ENCODE results near the gene CPN2.

CPN2 gene, protein sequence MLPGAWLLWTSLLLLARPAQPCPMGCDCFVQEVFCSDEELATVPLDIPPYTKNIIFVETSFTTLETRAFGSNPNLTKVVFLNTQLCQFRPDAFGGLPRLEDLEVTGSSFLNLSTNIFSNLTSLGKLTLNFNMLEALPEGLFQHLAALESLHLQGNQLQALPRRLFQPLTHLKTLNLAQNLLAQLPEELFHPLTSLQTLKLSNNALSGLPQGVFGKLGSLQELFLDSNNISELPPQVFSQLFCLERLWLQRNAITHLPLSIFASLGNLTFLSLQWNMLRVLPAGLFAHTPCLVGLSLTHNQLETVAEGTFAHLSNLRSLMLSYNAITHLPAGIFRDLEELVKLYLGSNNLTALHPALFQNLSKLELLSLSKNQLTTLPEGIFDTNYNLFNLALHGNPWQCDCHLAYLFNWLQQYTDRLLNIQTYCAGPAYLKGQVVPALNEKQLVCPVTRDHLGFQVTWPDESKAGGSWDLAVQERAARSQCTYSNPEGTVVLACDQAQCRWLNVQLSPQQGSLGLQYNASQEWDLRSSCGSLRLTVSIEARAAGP

DNA sequence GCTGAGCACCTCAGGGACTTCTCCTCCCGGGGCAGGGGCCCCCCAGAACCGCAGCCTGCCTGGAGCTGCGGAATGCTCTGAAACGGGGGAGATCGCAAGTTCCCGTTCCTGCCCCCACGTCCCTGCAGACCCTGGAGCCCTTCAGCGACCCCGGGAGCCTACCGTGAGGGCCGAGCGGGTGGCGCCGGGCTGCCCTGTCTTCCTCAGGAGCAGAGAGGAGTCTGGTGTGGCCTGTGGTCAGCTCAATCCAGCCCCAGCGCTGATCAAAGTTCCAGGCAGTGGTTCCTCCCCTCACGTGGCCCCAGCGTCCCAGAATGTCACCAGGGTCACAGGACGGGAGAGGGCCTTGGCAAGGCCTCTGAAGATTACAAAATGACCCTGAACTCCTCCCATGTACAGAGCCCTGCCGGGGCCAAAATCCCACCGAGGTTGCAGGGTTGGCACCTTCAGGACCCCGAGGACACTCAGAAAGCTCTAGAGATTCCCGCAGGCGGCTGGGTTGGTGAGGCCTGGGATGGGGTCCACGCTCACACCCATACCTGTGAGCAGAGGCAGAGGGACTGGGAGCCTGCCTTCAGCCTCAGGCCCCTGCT lies at the start of gene CPN2:
TSS of gene CPN2 (minus strand) at position 249 of the 593 bp plus-strand sequence. CDS start 8,626 bp downstream, outside the sequence.
- DNase-seq: no peak

GRCh38 chr3:194399874-194400411 lies 48.8 kb upstream of the CPN2 start:
- DNase-seq: no peak

DNA sequence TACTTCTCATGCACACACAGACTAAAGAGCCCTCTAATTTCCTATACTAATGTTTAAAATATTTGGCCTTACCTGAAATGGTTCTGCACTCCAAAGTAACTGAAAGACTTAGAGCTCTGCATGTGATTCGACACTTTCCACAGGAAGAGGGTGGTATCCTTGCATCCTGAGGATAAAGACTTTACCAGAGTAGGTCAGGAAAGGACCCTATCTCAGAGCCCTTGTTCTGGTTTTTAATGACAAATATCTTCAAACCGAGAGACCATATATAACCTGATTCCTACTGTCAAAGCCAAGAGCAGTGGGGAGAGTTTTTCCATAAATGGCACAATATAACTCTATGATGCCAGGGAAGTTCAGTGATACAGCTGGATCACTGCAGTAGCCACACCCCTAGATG lies 48.0 kb upstream of the CPN2 start, which contains the start of gene GP5:
TSS of gene GP5 (minus strand) at position 101 of the 400 bp plus-strand sequence. CDS start 984 bp downstream, outside the sequence.
- no peak for DNase-seq

DNA sequence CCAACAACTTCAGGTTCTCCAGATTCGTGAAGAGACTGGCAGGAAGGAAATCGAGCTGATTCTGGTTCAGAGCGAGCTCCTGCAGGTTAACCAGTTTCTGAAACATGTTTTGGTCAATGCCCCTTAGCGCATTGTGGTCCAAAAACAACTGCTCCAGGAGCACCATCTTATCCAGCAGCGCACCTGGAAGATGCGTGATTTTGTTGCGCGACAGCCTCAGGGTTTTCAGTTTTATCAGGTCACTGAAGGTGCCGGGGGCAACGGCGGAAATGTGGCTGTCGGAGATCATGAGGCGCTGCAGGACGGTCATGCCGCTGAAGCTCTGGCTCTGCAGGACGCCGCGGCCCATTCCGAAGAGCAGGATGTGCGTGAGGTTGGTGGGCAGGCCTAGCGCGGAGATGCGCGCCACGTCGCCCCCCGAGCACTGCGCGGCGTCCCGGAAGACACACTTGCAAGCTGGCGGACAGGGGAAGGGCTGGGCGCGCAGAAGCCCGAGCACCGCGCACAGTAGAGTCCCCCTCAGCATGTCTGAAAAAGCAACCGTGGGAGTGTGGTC lies 46.7 kb upstream of the CPN2 start:
- DNase-seq: no peak

GRCh38 chr3:194396859-194397756 lies 46.0 kb upstream of the CPN2 start:
- DNase-seq: no peak

DNA sequence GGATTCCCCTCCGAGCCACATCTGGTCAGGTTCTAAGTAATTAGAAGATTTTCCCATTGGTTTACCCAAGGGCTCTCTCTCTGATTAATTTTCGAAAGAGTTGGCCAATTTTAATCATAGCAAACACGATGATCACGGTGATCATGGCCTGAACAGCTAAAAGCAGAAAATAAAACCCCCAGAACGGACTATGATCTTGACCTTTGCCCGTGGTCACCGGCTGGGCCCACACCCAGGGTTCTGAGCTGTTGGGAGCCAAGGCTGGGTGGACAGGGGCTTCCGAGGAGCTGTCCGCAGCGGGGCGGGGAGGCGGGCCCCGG lies 45.4 kb upstream of the CPN2 start:
- DNase-seq: no peak

- peak; percentile 8 for DNase-seq
These were observed 44.8 kb upstream of the CPN2 start for GRCh38 chr3:194395778-194396538.

DNA sequence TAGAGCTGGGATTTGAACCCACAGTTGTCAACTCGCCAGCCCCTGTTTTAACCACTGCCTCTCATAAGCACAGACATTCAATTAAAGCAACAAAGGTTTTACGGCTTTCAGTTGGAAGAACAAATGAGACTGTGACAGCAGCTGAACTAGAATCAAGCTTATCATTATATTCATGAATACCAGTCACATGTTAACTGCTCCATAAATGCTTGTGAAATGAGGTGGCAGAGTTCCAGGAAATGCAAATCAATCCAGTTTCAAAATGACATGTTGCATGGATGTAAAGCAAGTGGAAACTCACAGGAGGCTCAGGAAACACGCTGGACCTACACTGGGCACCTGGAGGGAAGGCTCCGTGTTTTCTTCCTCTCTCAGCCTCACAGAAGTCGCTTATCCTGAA lies 44.1 kb upstream of the CPN2 start:
- peak; percentile 82 for DNase-seq

DNA sequence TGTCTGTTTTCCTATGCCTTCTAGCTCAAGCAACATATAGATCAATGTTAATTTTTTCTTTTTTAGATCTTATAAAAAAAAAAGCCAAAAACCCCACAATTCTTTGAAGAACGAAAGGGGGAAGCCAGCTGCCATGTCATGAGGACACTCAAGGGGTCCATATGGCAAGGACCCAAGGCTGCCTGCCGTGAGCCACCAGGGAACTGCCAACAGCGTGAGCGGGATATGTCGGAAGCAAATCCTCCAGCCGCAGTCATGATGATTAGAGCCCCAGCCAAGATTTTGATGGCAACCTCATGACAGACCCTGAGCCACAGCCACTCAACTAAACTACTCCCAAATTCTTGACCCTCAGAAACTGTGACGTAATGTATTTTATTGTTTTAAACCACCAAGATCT lies 41.4 kb upstream of the CPN2 start:
- DNase-seq: no peak

DNA sequence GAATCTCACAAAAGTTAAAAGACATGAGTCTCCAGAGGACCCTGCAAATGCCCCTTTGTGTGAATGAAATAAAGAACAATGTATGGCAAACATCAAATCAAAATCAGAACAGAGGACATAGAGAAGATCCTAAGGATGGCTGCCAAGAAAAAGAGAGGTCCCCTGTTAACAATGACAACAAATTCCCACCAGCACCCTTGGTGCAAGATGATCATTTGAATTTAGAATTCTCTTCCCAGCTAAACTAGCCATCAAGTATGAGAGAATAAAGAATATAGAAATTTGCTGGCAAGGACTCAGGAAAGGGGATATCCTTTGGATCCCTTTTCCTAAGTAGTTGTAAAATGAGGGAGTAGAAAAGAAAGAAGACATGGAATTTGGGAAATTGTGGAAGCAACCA lies 39.7 kb upstream of the CPN2 start:
- no peak for DNase-seq

DNA sequence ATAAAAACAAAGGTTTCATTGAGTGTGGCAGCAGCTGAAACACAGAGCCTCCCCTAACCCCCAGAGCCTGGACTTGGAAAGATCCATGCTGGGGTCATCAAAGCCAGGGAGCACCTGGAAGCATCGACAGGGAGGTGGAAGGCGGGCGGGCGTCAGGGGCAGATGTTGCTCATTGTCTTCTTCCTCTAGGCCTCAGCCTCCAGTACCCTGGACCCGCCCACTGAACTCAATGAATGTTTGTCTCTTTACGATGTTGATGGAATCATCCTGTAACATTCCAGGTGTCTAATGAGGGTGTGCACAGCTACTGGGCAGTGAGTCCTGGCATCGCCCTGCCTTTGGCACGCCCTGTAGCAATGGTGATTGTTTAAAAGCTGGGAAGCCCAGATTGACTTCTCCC lies 38.1 kb upstream of the CPN2 start:
- DNase-seq: no peak

DNA sequence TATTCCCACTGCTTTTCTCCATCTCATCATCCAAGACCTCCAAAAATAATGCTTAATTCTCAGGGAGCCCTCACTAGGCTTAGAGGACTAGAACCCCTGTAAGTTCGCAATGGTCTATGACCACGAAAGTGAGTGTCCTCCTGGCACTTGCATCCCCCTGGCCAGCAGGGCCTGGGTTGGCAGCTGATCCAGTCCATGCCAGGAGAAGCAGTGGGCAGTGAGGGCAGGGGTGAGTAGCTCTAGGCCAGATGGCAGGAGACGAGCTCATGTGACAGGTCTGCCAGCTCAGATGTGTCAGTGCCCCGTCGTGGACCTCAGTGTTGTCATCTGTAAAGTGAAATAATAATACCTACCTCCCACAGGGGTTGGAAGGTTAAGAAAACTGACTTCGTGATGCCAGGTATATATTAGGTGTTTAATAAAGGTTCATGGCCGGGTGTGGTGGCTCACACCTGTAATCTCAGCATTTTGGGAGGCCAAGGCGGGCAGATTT lies 36.8 kb upstream of the CPN2 start:
- no peak for DNase-seq

DNA sequence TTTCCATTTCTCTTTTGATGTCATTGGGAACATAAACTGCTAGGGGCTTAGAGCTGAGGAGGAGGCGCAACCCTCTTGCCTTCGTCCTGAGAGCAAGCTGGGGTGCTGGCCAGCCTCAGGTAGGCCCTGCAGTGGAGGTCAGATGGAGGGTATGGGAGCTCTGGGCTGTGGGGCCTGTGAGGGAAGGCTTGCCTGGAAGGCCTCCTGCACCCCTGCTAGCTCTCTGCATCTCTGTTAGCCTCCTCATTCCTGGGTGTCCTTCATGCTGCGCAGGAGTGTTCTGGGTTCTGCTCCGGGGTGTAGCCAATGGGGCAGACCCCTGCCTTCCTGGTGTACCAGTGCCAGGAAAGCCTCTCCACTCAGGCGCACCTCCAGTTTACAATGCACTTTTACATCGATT lies 36.1 kb upstream of the CPN2 start:
- no peak for DNase-seq

DNA sequence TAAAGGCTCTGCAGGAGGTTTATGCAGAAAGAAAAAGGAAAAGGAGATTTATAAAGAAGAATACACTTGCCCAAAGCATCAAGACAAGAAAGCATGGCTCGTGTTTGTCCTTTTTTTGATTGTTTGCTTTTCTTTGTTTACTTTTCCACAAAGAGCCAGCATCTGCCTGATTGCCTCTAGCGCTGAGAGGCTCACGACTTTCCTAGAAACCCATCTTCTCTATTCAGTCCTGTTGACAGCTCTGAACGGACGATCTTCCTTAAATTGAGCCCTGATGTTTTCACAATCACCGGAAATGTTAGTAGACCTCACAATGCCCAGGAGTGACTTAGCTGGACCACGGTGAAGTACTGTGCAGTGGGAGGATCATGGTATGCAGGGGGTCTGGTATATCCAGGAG lies 35.5 kb upstream of the CPN2 start:
- DNase-seq: no peak

GRCh38 chr3:194386066-194386465 lies 34.9 kb upstream of the CPN2 start:
- no peak for DNase-seq

- no peak for DNase-seq
These were observed 33.5 kb upstream of the CPN2 start for GRCh38 chr3:194384569-194385001.

GRCh38 chr3:194384156-194384555 lies 33.0 kb upstream of the CPN2 start:
- DNase-seq: no peak

DNA sequence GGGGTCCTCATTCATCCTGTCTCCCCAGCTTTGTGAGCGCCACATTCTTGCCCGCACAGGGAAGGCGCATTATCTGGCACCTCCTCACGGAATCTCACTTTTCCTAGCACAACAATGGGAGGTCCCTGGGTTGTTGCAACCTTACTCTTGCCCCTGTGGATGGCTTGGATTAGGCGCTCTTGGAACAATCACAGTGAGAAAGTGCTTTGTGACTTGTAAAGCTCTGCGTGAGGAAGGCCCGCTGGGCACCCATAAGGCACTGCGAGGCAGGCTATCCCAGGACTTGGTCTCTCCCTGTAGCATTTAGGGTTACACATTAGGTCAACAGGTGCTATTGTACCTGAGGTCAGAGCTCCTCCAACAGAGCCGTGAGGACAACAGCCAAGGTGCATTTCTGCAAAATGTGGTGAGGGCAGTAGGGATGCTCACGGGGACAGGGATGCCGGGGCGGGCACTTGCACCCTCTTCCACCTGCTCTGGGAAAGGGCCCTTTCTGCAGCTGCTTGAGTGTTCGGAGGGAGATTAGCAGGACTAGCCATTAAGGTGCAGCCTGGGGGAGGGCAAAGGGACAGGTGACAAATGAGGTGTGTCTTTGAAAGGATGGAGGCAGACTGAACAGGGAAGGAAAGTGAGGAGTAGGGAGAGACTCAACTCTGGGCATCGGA lies 32.3 kb upstream of the CPN2 start:
- DNase-seq: no peak

DNA sequence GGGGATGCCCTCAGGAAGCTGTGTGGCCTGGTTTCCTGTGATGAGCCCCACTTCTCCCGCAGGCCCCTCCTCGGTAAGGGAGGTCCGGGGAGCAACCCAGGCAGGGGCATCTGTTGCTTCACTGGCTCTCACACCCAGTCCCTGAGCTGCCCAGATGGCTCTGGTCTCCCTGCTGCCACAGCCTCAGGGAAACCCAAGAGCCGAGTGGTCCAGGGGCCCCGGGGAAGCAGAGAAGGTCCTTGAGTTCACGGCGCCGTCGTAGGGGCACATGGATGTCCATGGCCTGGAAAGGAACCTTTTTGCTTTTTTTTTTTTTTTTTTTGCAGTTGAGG lies 31.7 kb upstream of the CPN2 start:
- no peak for DNase-seq

GRCh38 chr3:194382196-194382891 lies 31.2 kb upstream of the CPN2 start:
- no peak for DNase-seq

- no peak for DNase-seq
These were observed 30.3 kb upstream of the CPN2 start for GRCh38 chr3:194381460-194381875.

Data from NCI-H526 treated with DMSO at 0.1 percent for 48 hours (cell line).